Breast epithelium (tissue), 4 donors: ENCODE data around the gene CLASP2. TPM values are rescaled to one million over a fixed set of nuclear protein-coding genes. Genes with fewer than 3 reads are reported as not detected.

Source experiments
- DNase-seq, 2 donors: peaks; one replicate each; pipeline ENCODE4 v3.0.0-alpha.2; 2019; ENCODE audit warnings: low spot score in 2 of 2
- H3K27ac ChIP-seq, 2 donors: fragments of 200-600 bp; sonication (generic) in 1 of 2; one replicate each; pipeline ENCODE4 v1.5.1; 2016 to 2019; ENCODE audit warnings: mild to moderate bottlenecking in 1 of 2
- H3K27me3 ChIP-seq, 2 donors: fragments of 200-600 bp; sonication (generic) in 1 of 2; one replicate each; pipeline versions ENCODE4 v1.5.1 to v1.6.0; 2017 to 2019; ENCODE audit warnings: control low read depth in 1 of 2, mild to moderate bottlenecking in 1 of 2
- H3K36me3 ChIP-seq: fragments of 200-600 bp; one replicate; pipeline ENCODE4 v1.5.1; 2019
- H3K4me1 ChIP-seq, 2 donors: fragments of 200-600 bp; sonication (generic); one replicate each; pipeline ENCODE4 v1.5.1; 2016 to 2019; ENCODE audit warnings: control low read depth in 1 of 2
- H3K4me3 ChIP-seq, 3 donors: fragments of 200-600 bp; sonication (generic); 1 replicate in 2 of 3; 2 replicates in 1 of 3; pipeline ENCODE4 v1.5.1; 2016 to 2019; ENCODE audit warnings: mild to moderate bottlenecking in 3 of 3, moderate library complexity in 2 of 3
- H3K9me3 ChIP-seq, 2 donors: fragments of 200-600 bp; sonication (generic) in 1 of 2; one replicate each; pipeline ENCODE4 v1.5.1; 2016 to 2019; ENCODE audit warnings: control low read depth in 1 of 2
- CTCF ChIP-seq, 3 donors: fragments of 450-650 bp; IDR thresholded peaks; one replicate each; pipeline ENCODE4 v1.5.1; 2016 to 2017; ENCODE audit warnings: antibody characterized with exemption in 3 of 3, mild to moderate bottlenecking in 3 of 3, moderate library complexity in 3 of 3
- POLR2A ChIP-seq: fragments of 450-650 bp; IDR thresholded peaks from one replicate; pipeline ENCODE4 v1.6.1; 2016; ENCODE audit warnings: antibody characterized with exemption, mild to moderate bottlenecking, moderate library complexity
- POLR2AphosphoS5 ChIP-seq, 3 donors: sonication (generic); formaldehyde crosslinking; IDR thresholded peaks; one replicate each; pipeline ENCODE4 v1.6.1; 2017; ENCODE audit warnings: antibody characterized with exemption in 3 of 3
- intact Hi-C: fragments of 100-400 bp; cut with DNase I; formaldehyde crosslinking; loops from one replicate; pipeline ENCODE4 v1.15.1; 2023; ENCODE audit warnings: low total_unique reads
- total RNA-seq, 3 donors: library from RNA; depleted of rRNA; stranded (reverse); fragments of >200 nt; gene quantifications; one replicate each; pipeline ENCODE4 v1.1.0, GENCODE V29; 2016

CLASP2 gene
- total RNA-seq, 3 donors from 2014 or later, result 57.1 to 108 (median 86.9) TPM

- Histone ChIP-seq H3K27ac (no peak overlapping the region), H3K27me3 (no peaks in the 10 kb centered on the region), H3K36me3 (no peaks in the 10 kb centered on the region), H3K9me3 (peaks cover 16 to 26% of the 10 kb centered on the region in 2 donors), H3K4me1 (no peaks in the 10 kb centered on the region), H3K4me3 (no peak overlapping the region)
- DNase-seq, result no peak
- intact Hi-C loops, result no loop called here
- TF ChIP-seq CTCF (IDR thresholded peaks at IDR 0.05) (no peak), POLR2AphosphoS5 (IDR thresholded peaks at IDR 0.05) (no peak), POLR2A (no peak)
Observed at GRCh38 chr3:33521736-33522135, 196.3 kb downstream of the CLASP2 start.

- Histone ChIP-seq H3K4me1 (no peaks in the 10 kb centered on the region), H3K36me3 (no peaks in the 10 kb centered on the region), H3K27me3 (no peaks in the 10 kb centered on the region), H3K9me3 (no peaks in the 10 kb centered on the region), H3K4me3 (no peak overlapping the region), H3K27ac (no peak overlapping the region)
- no peak for DNase-seq
- TF ChIP-seq POLR2AphosphoS5 (IDR thresholded peaks at IDR 0.05) (no peak), CTCF (IDR thresholded peaks at IDR 0.05) (no peak), POLR2A (no peak)
- intact Hi-C loops, result no loop called here
Observed at GRCh38 chr3:33513262-33513863, 204.7 kb downstream of the CLASP2 start.

- no peaks in the 10 kb centered on the region for H3K36me3 ChIP-seq
- no peak for TF ChIP-seq CTCF (IDR thresholded peaks at IDR 0.05)
- TF ChIP-seq POLR2A, result no peak
- no peaks in the 10 kb centered on the region for H3K9me3 ChIP-seq
- no peak overlapping the region for H3K4me3 ChIP-seq
- no peak overlapping the region for H3K27ac ChIP-seq
- intact Hi-C loops, result no loop called here
- no peaks in the 10 kb centered on the region for H3K27me3 ChIP-seq
- H3K4me1 ChIP-seq, result no peaks in the 10 kb centered on the region
- DNase-seq, result no peak
Observed at GRCh38 chr3:33505027-33505426, 213.0 kb downstream of the CLASP2 start.

GRCh38 chr3:33496449-33496848 is 221.6 kb downstream of the CLASP2 start:
- TF ChIP-seq POLR2AphosphoS5 (IDR thresholded peaks at IDR 0.05), result no peak
- no peak for TF ChIP-seq CTCF (IDR thresholded peaks at IDR 0.05)
- TF ChIP-seq POLR2A, result no peak
- no peaks in the 10 kb centered on the region for H3K9me3 ChIP-seq
- intact Hi-C loops, result no loop called here
- no peak for DNase-seq
- H3K36me3 ChIP-seq, result no peaks in the 10 kb centered on the region
- H3K27ac ChIP-seq, result no peak overlapping the region
- no peaks in the 10 kb centered on the region for H3K4me1 ChIP-seq
- no peak overlapping the region for H3K4me3 ChIP-seq
- H3K27me3 ChIP-seq, result no peaks in the 10 kb centered on the region

GRCh38 chr3:33491721-33492120 is 226.3 kb downstream of the CLASP2 start:
- no peak for DNase-seq
- Histone ChIP-seq H3K4me1 (no peaks in the 10 kb centered on the region), H3K4me3 (no peak overlapping the region), H3K27ac (no peak overlapping the region), H3K27me3 (no peaks in the 10 kb centered on the region), H3K9me3 (no peaks in the 10 kb centered on the region), H3K36me3 (no peaks in the 10 kb centered on the region)
- TF ChIP-seq CTCF (IDR thresholded peaks at IDR 0.05) (no peak), POLR2AphosphoS5 (IDR thresholded peaks at IDR 0.05) (no peak), POLR2A (no peak)
- intact Hi-C loops, result no loop called here
